ENCODE results near the gene SAMD11.

GRCh38 chr1:971751-972506 is 48.2 kb downstream of the SAMD11 start:
- TF ChIP-seq CTCF (IDR thresholded peaks at IDR 0.05) (no peak), POLR2AphosphoS5 (IDR thresholded peaks at IDR 0.05) (no peak), POLR2A (IDR thresholded peaks at IDR 0.05) (no peak)
